HL-60/S4 (cell line): Measurements from ENCODE around the gene FBXO34.

Experiments
- in situ Hi-C: fragments of 300-500 bp; cut with MboI; formaldehyde crosslinking; loops from 2 replicates; pipeline ENCODE4 v1.14.3; 2022; ENCODE audit warnings: low sequenced_read_pairs

FBXO34 gene, protein sequence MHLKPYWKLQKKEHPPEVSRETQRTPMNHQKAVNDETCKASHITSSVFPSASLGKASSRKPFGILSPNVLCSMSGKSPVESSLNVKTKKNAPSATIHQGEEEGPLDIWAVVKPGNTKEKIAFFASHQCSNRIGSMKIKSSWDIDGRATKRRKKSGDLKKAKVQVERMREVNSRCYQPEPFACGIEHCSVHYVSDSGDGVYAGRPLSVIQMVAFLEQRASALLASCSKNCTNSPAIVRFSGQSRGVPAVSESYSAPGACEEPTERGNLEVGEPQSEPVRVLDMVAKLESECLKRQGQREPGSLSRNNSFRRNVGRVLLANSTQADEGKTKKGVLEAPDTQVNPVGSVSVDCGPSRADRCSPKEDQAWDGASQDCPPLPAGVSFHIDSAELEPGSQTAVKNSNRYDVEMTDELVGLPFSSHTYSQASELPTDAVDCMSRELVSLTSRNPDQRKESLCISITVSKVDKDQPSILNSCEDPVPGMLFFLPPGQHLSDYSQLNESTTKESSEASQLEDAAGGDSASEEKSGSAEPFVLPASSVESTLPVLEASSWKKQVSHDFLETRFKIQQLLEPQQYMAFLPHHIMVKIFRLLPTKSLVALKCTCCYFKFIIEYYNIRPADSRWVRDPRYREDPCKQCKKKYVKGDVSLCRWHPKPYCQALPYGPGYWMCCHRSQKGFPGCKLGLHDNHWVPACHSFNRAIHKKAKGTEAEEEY

DNA sequence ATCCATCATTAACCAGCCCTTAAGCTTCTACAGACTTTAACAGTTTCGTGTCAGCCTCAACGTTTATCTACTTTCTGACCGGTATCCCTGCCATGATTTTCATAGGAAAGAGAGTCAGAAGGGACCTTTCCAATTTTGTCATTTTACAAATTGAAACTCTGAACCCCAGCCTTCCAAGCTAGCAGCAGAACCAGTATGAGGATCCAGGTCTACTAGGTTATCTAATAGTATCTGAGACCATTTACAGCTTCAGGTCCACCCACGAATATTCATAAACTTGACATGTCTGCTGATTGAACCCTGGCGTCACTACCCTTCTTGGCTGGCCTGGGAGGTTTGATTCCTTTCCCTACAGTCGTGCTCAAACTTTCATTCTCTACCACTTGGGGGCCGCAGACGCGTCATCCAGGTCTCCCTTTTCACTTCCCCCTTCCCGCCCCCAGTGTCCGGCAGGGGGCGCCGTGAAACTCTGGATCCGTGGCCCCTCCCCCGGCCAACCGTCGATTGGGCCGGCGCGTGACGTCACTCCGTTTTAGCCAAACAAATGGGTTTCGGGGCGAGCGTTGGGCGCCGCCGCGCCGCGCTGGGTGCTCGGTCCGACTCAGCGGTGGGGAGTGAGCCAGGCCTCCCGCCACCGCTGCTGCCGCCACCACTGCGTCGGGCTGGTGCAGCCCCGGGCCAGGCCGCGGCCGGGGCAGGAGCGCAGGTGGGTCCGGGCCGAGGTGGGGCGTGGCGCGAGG, at the start of gene FBXO34:
TSS of gene FBXO34 (plus strand) at position 590 of the 740 bp plus-strand sequence. CDS start 78,970 bp downstream, outside the sequence.
- in situ Hi-C loops: no loop called here

DNA sequence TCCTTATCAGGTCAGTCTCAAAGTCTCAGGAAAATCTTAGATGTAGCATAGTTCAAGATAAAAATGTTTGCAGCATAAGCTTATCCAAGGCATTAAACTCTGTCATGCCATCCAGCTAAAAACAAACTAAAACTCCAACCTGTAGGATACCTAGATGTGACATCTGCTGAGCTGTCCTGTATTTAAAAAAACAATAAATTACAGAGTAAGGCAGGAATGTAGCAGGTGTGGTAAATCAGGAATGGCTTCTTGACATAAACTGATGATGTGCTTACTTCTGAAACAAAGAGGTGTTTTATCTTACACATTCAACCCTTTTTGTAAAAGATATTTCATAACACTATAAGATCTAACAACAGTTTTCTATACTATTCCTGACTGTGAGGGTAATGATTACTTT, 49.3 kb upstream of the FBXO34 start:
- in situ Hi-C loops: no loop called here

DNA sequence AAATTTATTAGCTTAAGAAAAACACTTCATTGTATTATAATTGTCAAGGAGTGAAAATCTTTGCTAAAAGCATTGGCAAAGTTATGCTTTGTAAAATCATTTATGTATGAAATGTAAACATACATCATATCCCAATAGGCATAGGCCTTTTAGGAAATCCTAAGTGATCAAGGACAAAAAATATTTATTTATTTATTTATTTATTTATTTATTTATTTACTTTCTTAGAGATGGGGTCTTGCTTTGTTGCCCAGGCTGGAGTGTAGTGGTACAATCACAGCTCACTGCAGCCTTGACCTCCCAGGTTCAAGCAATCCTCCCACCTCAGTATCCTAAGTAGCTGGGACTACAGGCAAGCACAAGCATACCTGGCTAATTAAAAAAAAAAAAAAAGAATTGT, 47.9 kb upstream of the FBXO34 start:
- in situ Hi-C loops: no loop called here

DNA sequence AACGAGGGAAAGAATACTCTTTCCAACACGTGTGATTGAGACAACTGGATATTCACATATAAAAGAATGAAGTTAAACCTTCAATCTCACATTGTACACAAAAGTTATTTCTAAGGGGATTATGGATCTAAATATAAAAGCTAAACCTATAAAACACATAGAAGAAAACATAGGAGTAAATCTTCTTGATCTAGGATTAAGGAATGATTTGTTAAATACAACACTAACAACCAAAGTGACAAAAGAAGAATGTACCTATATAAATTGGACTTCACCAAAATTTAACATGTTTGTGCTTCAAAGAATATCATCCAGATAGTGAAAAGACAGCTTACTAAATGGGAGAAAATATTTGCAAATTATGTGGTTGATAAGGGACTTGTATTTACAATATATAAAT, 43.0 kb upstream of the FBXO34 start:
- in situ Hi-C loops: no loop called here

DNA sequence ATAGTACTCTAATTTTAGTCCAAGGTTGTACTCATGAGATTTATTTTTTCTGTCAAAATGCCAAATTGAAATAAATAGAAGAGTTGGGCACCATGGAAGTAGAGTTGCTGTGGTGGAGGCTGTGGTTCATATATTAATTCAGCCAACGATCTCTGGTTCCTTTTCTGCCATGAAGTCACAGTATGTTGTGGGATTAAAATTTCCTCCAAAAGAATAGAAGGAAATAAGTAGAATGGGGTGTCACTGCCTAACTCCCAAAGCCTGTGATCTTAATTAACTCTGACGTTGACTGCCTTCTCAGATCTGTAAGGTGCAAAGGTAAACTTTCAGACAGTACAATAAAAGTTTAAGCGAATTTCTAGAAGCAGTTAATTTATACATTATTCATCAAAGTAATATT, 37.6 kb upstream of the FBXO34 start:
- in situ Hi-C loops: no loop called here

DNA sequence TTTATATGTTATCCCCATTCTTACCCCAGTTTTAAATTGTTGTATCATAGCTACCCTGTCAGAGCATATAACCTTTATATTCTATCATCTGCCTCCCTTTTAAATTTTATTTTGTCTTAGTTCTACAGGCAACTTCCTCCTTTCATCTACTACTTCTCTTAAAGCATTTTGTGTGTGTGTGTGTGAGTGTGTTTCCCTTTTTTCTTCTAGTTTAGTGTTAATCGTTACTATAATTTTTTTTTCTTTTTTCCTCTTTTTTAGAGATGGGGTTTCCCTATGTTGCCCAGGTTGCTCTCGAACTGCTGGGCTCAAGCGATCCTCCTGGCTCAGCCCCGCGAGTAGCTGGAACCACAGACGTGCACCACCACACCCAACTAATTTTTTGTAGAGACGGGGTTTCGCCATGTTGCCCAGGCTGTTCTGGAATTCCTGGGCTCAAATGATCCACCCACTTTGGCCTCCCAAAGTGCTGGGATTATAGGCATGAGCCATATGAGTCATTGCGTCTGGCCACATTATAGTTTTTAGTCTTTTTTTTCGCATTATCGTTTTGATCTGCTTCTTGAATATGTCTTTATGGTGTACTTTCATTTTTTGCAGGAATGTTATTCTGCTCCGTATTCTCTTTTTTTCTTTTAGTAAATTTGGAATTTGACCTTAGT, 33.1 kb upstream of the FBXO34 start:
- in situ Hi-C loops: no loop called here

DNA sequence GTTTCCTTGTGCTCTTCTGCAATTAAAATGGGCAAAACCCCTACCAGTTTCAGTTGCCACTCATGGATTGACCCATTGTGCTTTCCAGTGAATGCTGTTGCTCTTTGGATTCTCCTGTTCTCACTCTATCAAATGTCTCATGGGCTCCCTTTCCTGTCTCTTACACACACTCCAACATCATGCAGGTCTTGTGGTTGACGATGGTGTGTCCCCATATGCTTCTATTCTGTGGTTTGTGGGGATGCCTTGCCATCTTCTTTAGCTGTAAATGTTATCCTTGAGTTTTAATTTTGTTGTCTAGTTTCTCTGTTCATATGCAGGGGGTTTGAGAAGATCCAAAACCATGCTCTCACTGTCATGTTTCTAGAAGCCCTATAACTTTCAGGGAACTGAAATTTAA, 31.9 kb upstream of the FBXO34 start:
- in situ Hi-C loops: no loop called here

DNA sequence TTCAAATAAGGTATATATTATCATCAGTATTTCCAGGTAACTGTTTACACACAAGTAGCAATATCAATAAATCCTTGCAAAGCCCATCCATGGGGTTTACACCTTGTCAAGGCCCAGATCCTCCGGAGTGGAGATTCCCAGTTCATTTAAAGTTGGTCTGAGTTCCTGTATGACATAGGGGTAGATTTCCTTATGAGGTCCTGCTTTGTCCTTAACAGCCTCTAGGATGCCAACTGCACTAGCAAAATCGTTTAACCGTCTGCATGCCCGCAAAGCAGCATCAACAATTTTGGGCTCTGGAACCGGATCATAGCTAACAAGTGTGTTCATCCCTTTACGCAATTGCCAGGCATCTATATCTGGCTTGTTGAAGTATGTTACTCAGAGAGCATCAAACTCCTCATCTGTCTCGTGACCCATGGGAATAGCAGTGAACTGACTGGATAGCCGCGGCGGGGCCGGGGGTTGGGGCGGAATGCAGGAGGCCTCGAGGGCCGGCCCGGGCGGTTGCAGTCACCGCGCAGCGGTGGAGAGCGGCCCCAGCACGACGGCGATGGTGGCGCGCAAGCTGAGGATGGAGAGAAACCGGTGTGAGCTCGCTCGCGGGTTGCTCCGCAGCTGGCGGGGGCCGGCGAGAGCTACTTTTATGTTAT, 30.6 kb upstream of the FBXO34 start:
- in situ Hi-C loops: no loop called here

DNA sequence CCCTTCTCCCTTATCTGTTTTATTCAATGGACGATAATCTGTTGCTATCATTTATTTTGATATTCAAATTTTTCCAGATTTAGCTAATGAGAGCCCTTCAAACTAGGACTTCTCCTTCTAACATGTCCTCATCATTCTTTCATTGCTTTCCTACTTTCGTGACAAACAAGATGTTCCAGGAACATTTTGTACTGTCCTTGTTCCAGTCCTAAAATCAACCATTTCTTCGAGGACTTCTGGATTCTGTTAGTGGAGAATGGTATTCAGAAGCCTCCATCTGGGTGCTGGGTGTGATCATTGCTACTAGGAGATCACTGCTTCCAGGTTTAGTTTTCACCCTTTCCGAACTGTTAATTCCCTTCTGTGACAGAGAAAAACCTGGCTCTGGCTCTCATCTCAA, 29.5 kb upstream of the FBXO34 start:
- in situ Hi-C loops: no loop called here

DNA sequence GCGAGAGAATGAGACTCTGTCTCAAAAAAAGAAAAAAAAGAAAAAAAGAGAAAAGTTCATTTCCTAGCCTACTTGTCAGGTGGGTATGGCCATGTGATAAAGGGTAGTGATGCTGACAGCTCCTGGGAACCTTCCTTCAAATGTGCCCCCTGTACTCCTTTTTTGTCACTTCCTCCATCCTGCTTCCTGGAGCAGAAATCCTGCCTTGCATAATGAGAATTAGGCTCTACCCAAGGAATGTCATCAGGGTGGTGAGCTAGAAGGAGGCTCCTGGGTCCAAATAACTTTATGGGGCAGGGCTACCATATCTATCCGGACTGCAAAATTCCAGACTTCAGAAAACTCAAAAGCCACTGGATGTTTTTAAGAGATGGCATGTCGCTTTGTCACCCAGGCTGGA, 27.8 kb upstream of the FBXO34 start:
- in situ Hi-C loops: no loop called here

DNA sequence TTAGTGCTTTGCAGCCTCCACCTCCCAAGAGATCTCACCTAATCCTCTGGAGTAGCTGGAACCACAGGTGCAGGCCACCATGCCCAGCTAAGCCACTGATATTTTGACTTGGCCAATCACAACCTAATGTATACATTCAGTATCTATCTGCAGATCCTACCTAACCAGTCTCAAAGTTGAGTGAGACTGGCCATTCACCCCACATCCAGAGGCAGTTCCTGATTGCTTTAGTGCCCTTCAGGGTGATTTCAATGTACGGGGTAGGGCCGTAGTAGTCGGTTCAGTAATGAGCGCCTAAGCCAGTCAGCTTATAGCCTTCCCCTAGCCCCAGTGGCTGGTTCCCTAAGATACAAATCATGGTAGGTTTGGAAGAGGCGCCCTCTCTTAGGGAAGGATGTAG, 27.4 kb upstream of the FBXO34 start:
- in situ Hi-C loops: no loop called here

DNA sequence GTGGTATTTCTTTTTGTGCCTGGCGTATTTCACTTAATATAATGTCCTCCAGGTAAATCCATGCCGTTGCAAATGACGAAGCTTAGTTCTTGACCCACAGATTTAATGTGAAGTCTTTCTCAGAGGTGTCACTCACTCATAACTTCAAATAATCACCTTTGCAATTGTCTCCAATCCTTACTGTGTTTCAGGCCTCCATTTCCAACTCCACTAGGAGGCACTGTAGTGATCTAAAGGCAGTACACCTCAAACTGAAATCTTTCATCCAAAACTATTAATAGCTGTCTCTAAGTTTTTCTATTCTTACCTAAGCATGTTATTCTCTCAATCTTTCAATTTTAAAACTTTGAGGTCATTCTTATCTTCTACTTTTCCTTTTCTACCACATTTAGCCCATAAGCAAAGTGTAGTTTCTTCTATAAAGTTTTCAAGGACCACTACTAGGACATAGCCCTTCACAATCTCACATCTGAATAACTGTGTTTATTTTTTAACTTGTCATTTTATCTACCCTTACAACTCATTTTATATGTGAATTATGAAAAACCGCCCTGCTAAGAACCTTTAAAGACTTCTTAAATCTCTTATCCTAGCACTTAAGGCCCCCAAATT, 25.5 kb upstream of the FBXO34 start:
- in situ Hi-C loops: no loop called here

DNA sequence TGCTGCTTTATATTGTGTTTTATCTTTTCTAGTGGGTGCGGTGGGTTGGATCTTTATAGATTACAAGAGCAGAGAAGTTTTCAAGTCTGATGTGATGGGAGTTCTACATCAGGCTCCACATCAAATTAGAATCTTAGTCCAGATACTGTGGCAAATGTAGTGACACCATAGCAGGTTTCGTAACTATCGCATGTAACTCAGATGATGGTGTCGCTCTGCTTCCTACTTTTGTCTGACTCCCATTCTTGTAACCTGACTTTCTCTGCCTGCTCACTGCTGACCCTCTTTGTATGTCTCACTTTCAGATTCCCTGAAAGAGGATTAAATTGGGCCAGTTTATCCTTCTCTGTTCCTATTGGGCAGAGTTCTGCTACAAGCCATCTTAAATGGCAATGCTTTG, 22.8 kb upstream of the FBXO34 start:
- in situ Hi-C loops: no loop called here

DNA sequence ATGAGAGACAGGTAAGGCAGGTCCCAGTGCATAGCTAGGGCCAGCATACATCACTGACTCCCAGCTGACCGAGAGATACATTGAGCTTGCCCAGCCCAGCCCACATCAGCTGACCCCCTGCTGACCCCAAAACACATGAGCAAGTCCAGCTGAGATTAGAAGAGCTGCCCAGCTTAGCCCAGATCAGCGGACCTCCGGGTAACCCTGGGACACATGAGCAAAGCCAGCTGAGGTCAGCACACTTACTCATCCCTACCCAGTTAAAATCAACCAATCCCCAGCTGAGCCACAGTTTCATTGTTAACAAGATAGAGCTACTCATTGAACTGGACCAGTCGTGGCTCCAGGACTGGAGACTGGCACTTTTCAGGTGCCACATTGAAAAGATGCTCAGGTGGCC, 21.8 kb upstream of the FBXO34 start:
- in situ Hi-C loops: no loop called here

DNA sequence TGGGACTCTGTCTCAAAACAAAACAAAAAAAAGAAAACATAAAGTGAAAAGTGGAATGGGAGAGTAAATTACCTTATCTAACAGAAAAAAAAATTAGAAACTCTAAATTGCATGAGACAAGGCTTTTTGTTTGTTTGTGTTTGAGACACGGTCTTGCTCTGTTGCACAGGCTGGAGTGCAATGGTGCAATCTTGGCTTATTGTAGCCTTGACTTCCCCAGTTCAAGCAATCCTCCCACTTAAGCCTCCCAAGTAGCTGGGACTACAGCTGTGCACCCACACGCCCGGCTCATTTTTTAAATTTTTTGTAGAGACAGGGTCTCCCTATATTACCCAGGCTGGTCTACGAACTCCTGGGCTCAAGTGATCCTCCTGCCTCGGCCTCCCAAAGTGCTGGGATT, 17.9 kb upstream of the FBXO34 start:
- in situ Hi-C loops: no loop called here

DNA sequence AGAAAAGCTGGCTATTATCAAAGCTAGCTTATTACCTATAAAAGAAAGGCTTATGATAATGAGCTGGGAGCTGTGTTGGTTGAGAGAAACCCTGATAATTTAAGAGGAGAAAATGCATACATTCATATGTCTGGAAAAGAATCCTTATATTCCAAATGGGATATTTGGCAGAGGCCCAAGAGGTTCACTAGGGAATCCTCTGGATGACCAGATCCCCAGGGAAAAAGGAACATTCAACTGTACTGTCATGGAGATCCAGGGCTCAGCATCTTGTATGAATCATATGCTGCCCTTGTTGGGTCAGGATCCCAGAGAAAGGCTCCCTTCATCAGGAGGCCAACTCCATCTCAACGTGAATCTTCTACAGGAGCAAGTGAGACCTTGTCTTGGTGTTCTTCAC, 16.6 kb upstream of the FBXO34 start:
- in situ Hi-C loops: no loop called here

DNA sequence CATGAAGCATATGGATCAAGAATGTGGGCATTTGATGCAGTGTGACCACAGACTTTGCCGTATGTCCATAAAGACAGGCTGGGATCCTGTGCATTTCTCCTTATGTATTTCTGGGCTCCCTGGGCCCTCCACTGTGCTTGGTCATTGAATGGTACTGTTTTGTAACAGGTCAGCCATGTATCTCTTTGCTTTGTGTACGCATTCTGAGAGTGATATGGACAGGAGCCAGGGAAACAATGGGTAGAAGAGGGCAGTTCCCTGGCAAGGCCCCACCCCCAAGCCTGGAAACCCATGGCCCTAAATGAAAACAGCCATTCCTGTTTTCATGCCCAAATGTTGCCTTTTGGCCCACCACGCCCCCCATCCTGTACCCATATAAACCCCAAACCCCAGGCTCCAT, 15.2 kb upstream of the FBXO34 start:
- in situ Hi-C loops: no loop called here

DNA sequence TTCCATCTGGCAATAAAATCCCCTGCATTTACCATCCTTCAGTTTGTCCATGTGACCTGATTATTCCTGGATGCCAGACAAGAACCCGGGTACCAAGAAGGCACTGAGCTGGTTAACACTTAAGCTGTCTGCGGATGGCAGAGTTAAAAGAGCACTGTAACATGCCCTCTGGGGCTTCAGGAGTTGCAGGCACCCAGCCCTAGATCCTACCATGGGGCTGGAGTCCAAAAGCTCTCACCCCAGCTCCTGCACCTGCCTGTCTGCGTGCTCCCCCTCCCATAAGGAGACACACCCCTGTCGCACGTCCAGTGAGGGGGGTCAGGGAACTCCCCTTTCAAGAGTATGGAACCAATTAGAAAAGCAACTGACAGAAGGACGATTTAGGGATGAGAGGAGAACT, 14.6 kb upstream of the FBXO34 start:
- in situ Hi-C loops: no loop called here

DNA sequence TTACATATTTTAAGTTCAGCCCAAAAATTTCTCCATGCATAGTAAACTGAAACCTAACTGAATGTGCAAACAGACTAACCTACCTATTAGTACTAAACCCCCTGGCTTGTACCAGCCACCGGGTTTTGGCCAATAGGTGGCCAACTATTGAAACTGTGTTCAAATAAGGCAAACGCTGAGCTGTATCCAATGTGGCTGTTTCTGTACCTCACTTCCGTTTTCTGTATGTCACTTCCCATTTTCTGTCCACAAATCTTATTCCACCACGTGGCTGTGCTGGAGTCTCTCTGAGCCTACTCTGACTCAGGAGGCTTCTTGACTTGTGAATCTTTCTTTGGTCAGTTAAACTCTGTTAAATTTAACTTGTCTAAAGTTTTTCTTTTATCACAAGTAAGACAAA, 6.0 kb upstream of the FBXO34 start:
- in situ Hi-C loops: no loop called here

DNA sequence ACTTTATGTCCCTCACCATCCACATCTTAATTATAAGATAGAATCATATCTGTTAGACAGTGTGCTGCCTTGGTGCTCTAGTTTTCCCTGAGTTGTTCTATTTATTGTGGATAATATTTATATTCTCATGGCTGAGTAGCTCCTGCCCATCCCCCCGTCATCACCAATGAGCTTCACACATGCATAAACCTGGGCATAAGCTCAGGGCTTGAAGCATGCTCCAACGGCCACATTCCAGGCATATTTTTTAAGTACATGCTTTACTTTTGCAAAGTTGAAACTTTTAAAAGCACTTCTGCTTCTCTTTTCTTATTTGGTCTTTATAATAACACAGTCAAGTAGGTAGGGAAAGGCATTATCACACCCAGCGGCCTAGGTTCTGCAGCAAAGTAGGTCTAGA, 3.4 kb upstream of the FBXO34 start:
- in situ Hi-C loops: no loop called here
